GM23338 (cell line): ENCODE data around the gene TNNT1. TPM values are rescaled to one million over a fixed set of nuclear protein-coding genes. Genes with fewer than 3 reads are reported as not detected.
A peak's percentile ranks its signal among the peaks of the same experiment; 100 is the strongest.

ENCODE experiments used
- ATAC-seq: fragments of 200-7000 bp; cut with Tn5 transposase; 3 replicates; pipeline ENCODE4 v1.9.1; 2020
- DNase-seq: peaks from one replicate; pipeline ENCODE4 v3.0.0-alpha.2; 2015; ENCODE audit warnings: low spot score
- H2AFZ ChIP-seq: fragments of 200-600 bp; sonication (generic); 2 replicates; pipeline ENCODE4 v1.8.0; 2016; ENCODE audit warnings: antibody characterized with exemption, mild to moderate bottlenecking, moderate library complexity
- H3F3A ChIP-seq: fragments of 200-600 bp; sonication (generic); replicated peaks from 2 replicates; pipeline ENCODE4 v1.8.0; 2017; ENCODE audit warnings: antibody characterized with exemption, mixed run types, low read depth
- H3K27ac ChIP-seq: fragments of 200-600 bp; sonication (generic); 2 replicates; pipeline ENCODE4 v1.6.1; 2016; ENCODE audit warnings: low read depth
- H3K27me3 ChIP-seq: fragments of 200-600 bp; sonication (generic); 2 replicates; pipeline ENCODE4 v1.8.0; 2016; ENCODE audit warnings: mild to moderate bottlenecking, mixed run types, moderate library complexity; ENCODE audit not compliant: insufficient read depth
- H3K36me3 ChIP-seq: fragments of 200-600 bp; sonication (generic); 2 replicates; pipeline ENCODE4 v1.8.0; 2016; ENCODE audit warnings: mild to moderate bottlenecking; ENCODE audit not compliant: insufficient read depth
- H3K4me1 ChIP-seq: fragments of 200-600 bp; sonication (generic); 2 replicates; pipeline ENCODE4 v1.8.0; 2016; ENCODE audit warnings: mild to moderate bottlenecking, moderate library complexity; ENCODE audit not compliant: insufficient read depth
- H3K4me2 ChIP-seq: fragments of 200-600 bp; sonication (generic); 2 replicates; pipeline ENCODE4 v1.7.1; 2017; ENCODE audit warnings: mixed run types
- H3K4me3 ChIP-seq: fragments of 200-600 bp; sonication (generic); 2 replicates; pipeline ENCODE4 v1.6.1; 2016; ENCODE audit warnings: mixed run types
- H3K79me2 ChIP-seq: fragments of 200-600 bp; sonication (generic); replicated peaks from 2 replicates; pipeline ENCODE4 v1.8.0; 2017; ENCODE audit warnings: mild to moderate bottlenecking; ENCODE audit not compliant: insufficient read depth
- H3K9me2 ChIP-seq: fragments of 200-600 bp; sonication (generic); 2 replicates; pipeline ENCODE4 v1.8.0; 2017; ENCODE audit not compliant: insufficient read depth
- H4K20me1 ChIP-seq: fragments of 200-600 bp; sonication (generic); replicated peaks from 2 replicates; pipeline ENCODE4 v1.8.0; 2017; ENCODE audit warnings: mild to moderate bottlenecking; ENCODE audit not compliant: insufficient read depth
- H3K27ac Mint-ChIP-seq: 2 replicates; pipeline ENCODE4 v1.8.0; 2020; ENCODE audit warnings: inconsistent platforms, mild to moderate bottlenecking, moderate library complexity, mixed read lengths
- H3K27me3 Mint-ChIP-seq: 3 replicates; pipeline ENCODE4 v1.8.0; 2022; ENCODE audit warnings: low read depth, mild to moderate bottlenecking, moderate library complexity, mixed read lengths, inconsistent platforms; ENCODE audit not compliant: insufficient read depth, poor library complexity
- H3K36me3 Mint-ChIP-seq: 3 replicates; pipeline ENCODE4 v1.8.0; 2021; ENCODE audit warnings: low read depth, mild to moderate bottlenecking, inconsistent platforms, moderate library complexity, mixed read lengths
- H3K4me1 Mint-ChIP-seq: 3 replicates; pipeline ENCODE4 v1.8.0; 2020; ENCODE audit warnings: mild to moderate bottlenecking, inconsistent platforms, mixed read lengths
- H3K4me3 Mint-ChIP-seq: 3 replicates; pipeline ENCODE4 v1.8.0; 2021; ENCODE audit warnings: moderate library complexity, mild to moderate bottlenecking, inconsistent platforms, mixed read lengths
- H3K9me3 Mint-ChIP-seq: 3 replicates; pipeline ENCODE4 v1.8.0; 2020; ENCODE audit warnings: moderate library complexity, mild to moderate bottlenecking, inconsistent platforms, mixed read lengths
- CREB1 ChIP-seq: fragments of 250-450 bp; sonication (Bioruptor Pico); IDR thresholded peaks from 2 replicates; pipeline ENCODE4 v1.5.0; 2020; ENCODE audit warnings: low read depth, mild to moderate bottlenecking, moderate library complexity
- EZH2 ChIP-seq: fragments of 200-600 bp; sonication (generic); IDR thresholded peaks from one replicate; pipeline ENCODE4 v1.8.0; 2017; ENCODE audit warnings: antibody characterized with exemption, mild to moderate bottlenecking, low read depth; ENCODE audit not compliant: unreplicated experiment
- JUNB ChIP-seq: IDR thresholded peaks from one replicate; pipeline ENCODE4 v1.6.1; 2016; ENCODE audit warnings: antibody characterized with exemption; ENCODE audit not compliant: unreplicated experiment
- NANOG ChIP-seq: IDR thresholded peaks from 2 replicates; pipeline ENCODE4 v1.6.1; 2016; ENCODE audit warnings: antibody characterized with exemption, borderline replicate concordance
- POLR2AphosphoS5 ChIP-seq: IDR thresholded peaks from 2 replicates; pipeline ENCODE4 v1.6.1; 2016; ENCODE audit warnings: antibody characterized with exemption, low read depth
- STAT1 ChIP-seq: IDR thresholded peaks from one replicate; pipeline ENCODE4 v1.6.1; 2016; ENCODE audit warnings: antibody characterized with exemption; ENCODE audit not compliant: unreplicated experiment
- ZNF114 ChIP-seq: fragments of 250-450 bp; sonication (Bioruptor Pico); IDR thresholded peaks from 2 replicates; pipeline ENCODE4 v1.5.0; 2020; ENCODE audit warnings: mild to moderate bottlenecking, moderate library complexity
- ZNF331 ChIP-seq: fragments of 250-450 bp; sonication (Bioruptor Pico); IDR thresholded peaks from 2 replicates; pipeline ENCODE4 v1.5.0; 2020; ENCODE audit warnings: low read depth, mild to moderate bottlenecking, moderate library complexity
- ZNF462 ChIP-seq: fragments of 250-450 bp; sonication (Bioruptor Pico); IDR thresholded peaks from 2 replicates; pipeline ENCODE4 v1.5.0; 2020; ENCODE audit warnings: mild to moderate bottlenecking, moderate library complexity
- polyA plus RNA-seq: library from polyadenylated mRNA; unstranded; fragments of >200 nt; fragmentation: Nextera tagmentation; extraction: Ambion mirVana; gene quantifications from 2 replicates; pipeline ENCODE4 v1.2.1, GENCODE V29; 2016
- total RNA-seq: library from RNA; depleted of rRNA; stranded (reverse); fragments of >200 nt; shearing (Covaris generic); gene quantifications from 2 replicates; pipeline ENCODE4 v1.2.3, GENCODE V29; 2014
- TF ChIP-seq, protein P1 (sequence below), 2 experiments: fragments of 200-600 bp in 1 of 2; sonication (generic) in 1 of 2; conservative IDR thresholded peaks; 2 replicates each; pipeline versions ENCODE4 v1.5.1 to v1.6.1; 2016 to 2017; ENCODE audit warnings: antibody characterized with exemption in 2 of 2, low read depth in 2 of 2, mild to moderate bottlenecking in 2 of 2, moderate library complexity in 1 of 2
- TF ChIP-seq, protein P2 (sequence below): IDR thresholded peaks from 2 replicates; pipeline ENCODE4 v1.6.1; 2016; ENCODE audit warnings: antibody characterized with exemption

Gene TNNT1
- total and polyA plus RNA-seq, 2 experiments from 2014 or later, result 59.3 to 150 TPM

- peaks cover 37% of the 10 kb centered on the region for H3K27me3 Mint-ChIP-seq
- H3K4me3 Mint-ChIP-seq, result peak overlapping the region; percentile 64
- Histone ChIP-seq H2AFZ (0 out of 2 replicates have a peak overlapping the region, but pooled peaks have one; percentile 84), H3F3A (peaks cover 17% of the 10 kb centered on the region; the same call in 1 of the 2 replicates), H3K27ac (no peak overlapping the region), H3K4me1 (peaks cover 26% of the 10 kb centered on the region), H3K36me3 (no peaks in the 10 kb centered on the region), H3K4me2 (peak overlapping the region; percentile 92), H3K27me3 (no peaks in the 10 kb centered on the region), H3K79me2 (no peaks in the 10 kb centered on the region), H4K20me1 (peaks cover 5% of the 10 kb centered on the region), H3K9me2 (no peaks in the 10 kb centered on the region), H3K4me3 (peak overlapping the region; percentile 80)
- H3K4me1 Mint-ChIP-seq, result peaks cover 39% of the 10 kb centered on the region
- no peak overlapping the region for H3K27ac Mint-ChIP-seq
- DNase-seq, result peak; percentile 92
- H3K36me3 Mint-ChIP-seq, result peaks cover 23% of the 10 kb centered on the region
- no peak for TF ChIP-seq ZNF114 (CRISPR knock-in tag)
- TF ChIP-seq, protein P1, sequence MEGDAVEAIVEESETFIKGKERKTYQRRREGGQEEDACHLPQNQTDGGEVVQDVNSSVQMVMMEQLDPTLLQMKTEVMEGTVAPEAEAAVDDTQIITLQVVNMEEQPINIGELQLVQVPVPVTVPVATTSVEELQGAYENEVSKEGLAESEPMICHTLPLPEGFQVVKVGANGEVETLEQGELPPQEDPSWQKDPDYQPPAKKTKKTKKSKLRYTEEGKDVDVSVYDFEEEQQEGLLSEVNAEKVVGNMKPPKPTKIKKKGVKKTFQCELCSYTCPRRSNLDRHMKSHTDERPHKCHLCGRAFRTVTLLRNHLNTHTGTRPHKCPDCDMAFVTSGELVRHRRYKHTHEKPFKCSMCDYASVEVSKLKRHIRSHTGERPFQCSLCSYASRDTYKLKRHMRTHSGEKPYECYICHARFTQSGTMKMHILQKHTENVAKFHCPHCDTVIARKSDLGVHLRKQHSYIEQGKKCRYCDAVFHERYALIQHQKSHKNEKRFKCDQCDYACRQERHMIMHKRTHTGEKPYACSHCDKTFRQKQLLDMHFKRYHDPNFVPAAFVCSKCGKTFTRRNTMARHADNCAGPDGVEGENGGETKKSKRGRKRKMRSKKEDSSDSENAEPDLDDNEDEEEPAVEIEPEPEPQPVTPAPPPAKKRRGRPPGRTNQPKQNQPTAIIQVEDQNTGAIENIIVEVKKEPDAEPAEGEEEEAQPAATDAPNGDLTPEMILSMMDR (conservative IDR thresholded peaks at IDR 0.05; ENCODE audit: low read depth in 2 of 2), result no peak
- no peak for TF ChIP-seq STAT1
- peak; percentile 45; the same call in 1 of the 2 replicates for TF ChIP-seq POLR2AphosphoS5
- H3K9me3 Mint-ChIP-seq, result no peaks in the 10 kb centered on the region; the same call in 2 of the 3 replicates
- ATAC-seq, result peak; percentile 45
Observed at GRCh38 chr19:55091955-55092354, 57.1 kb downstream of the TNNT1 start.

DNA sequence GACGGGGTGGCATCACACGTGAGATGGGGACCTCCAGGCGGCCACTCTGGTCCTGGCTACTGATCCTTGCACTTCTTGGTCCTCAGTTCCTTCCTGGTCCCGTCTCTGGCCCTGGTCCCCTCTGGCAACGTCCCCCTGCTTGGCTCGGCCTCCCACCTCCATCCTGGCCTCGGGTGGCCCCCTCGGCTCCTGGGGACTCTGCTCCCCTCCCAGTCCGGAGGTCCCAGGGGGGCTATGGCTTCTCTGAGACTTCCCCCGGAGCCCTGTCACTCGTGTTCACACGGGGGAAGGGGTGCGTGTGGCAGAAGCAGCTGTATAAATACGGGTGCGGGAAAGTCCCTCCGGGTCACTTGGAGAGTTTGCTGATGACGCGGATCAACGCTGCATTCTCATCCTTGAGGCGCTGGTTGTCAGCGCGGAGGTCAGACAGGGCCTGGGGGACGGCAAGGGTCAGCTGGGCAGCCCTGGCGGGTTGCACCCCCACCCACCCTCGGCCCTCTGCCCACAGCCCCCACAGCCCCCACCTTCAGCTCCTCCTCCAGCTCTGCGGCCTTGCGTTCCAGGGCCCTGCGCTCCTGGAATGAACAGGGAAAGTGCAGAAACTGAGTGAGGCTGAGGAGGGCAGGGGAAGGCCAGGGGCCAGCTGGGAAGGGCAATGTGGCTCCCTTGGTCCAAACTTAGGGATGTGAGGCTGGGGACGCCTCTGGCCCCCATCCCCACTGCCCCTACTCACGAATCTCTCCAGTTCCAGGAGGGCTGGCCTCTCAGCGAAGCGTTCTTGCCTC, 57.7 kb downstream of the TNNT1 start:
- Mint-ChIP-seq H3K27me3 (peaks cover 39% of the 10 kb centered on the region), H3K4me3 (0 out of 3 replicates have a peak overlapping the region, but pooled peaks have one; percentile 64), H3K4me1 (peaks cover 39% of the 10 kb centered on the region), H3K36me3 (peaks cover 23% of the 10 kb centered on the region), H3K27ac (no peak overlapping the region), H3K9me3 (no peaks in the 10 kb centered on the region; the same call in 2 of the 3 replicates)
- Histone ChIP-seq H3K9me2 (no peaks in the 10 kb centered on the region), H3K4me3 (peak overlapping the region; percentile 80), H3K4me2 (peak overlapping the region; percentile 92), H2AFZ (no peak overlapping the region), H3K4me1 (peaks cover 26% of the 10 kb centered on the region), H3K36me3 (no peaks in the 10 kb centered on the region), H3K79me2 (no peaks in the 10 kb centered on the region), H3K27me3 (no peaks in the 10 kb centered on the region), H3K27ac (no peak overlapping the region), H3F3A (peaks cover 17% of the 10 kb centered on the region; the same call in 1 of the 2 replicates), H4K20me1 (peaks cover 5% of the 10 kb centered on the region)
- DNase-seq (no peak), ATAC-seq (no peak)
- no peak for TF ChIP-seq JUNB
- TF ChIP-seq ZNF331, result no peak
- no peak for TF ChIP-seq STAT1
- TF ChIP-seq ZNF114 (CRISPR knock-in tag), result no peak
- TF ChIP-seq, protein P2, sequence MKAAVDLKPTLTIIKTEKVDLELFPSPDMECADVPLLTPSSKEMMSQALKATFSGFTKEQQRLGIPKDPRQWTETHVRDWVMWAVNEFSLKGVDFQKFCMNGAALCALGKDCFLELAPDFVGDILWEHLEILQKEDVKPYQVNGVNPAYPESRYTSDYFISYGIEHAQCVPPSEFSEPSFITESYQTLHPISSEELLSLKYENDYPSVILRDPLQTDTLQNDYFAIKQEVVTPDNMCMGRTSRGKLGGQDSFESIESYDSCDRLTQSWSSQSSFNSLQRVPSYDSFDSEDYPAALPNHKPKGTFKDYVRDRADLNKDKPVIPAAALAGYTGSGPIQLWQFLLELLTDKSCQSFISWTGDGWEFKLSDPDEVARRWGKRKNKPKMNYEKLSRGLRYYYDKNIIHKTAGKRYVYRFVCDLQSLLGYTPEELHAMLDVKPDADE, result no peak
- no peak for TF ChIP-seq POLR2AphosphoS5
- TF ChIP-seq CREB1 (CRISPR knock-in tag), result no peak
- no peak for TF ChIP-seq ZNF462 (CRISPR knock-in tag)
- TF ChIP-seq EZH2, result no peak
- TF ChIP-seq NANOG, result no peak
